ENCODE data around the gene LAGE3. TPM values are rescaled to one million over a fixed set of nuclear protein-coding genes. Genes with fewer than 3 reads are reported as not detected.

Gene LAGE3
- total and polyA plus RNA-seq, 2 donors, result 7.7 to 33.0 TPM

GRCh38 chrX:154489182-154489581 lies 10.1 kb upstream of the LAGE3 start:
- no peak overlapping the region for H3K27ac ChIP-seq (ENCODE audit: low read depth)
- no peak for DNase-seq (ENCODE audit: extremely low spot score)
- no peaks in the 10 kb centered on the region for H3K4me1 ChIP-seq (ENCODE audit: insufficient read depth)
- 77% methylated on average over 4 of the region's 4 CpGs for WGBS
- no peaks in the 10 kb centered on the region for H3K36me3 ChIP-seq (ENCODE audit: insufficient read depth)
- H3K4me3 ChIP-seq (ENCODE audit: low read depth, low read length), result no peak overlapping the region

- H3K4me3 ChIP-seq (ENCODE audit: low read depth, low read length), result no peak overlapping the region
- H3K27ac ChIP-seq (ENCODE audit: low read depth), result no peak overlapping the region
- no peaks in the 10 kb centered on the region for H3K4me1 ChIP-seq (ENCODE audit: insufficient read depth)
- 89% methylated on average over 20 of the region's 20 CpGs for WGBS
- peaks cover 1% of the 10 kb centered on the region for H3K36me3 ChIP-seq (ENCODE audit: insufficient read depth)
- DNase-seq (ENCODE audit: extremely low spot score), result no peak
These were observed 9.4 kb upstream of the LAGE3 start for GRCh38 chrX:154488336-154489075.

GRCh38 chrX:154487518-154488290 lies 8.6 kb upstream of the LAGE3 start:
- Histone ChIP-seq H3K4me3 (ENCODE audit: low read depth, low read length) (no peak overlapping the region), H3K4me1 (ENCODE audit: insufficient read depth) (no peaks in the 10 kb centered on the region), H3K27ac (ENCODE audit: low read depth) (no peak overlapping the region), H3K36me3 (ENCODE audit: insufficient read depth) (peaks cover 1% of the 10 kb centered on the region)
- no peak for DNase-seq (ENCODE audit: extremely low spot score)
- WGBS, result 90% methylated on average over 28 of the region's 28 CpGs

GRCh38 chrX:154486396-154487207 lies 7.5 kb upstream of the LAGE3 start, which contains the start of gene UBL4A:
Gene UBL4A (minus strand): TSS chrX:154486615. CDS start chrX:154486584, 31 bp downstream.
- Histone ChIP-seq H3K4me1 (ENCODE audit: insufficient read depth) (no peaks in the 10 kb centered on the region), H3K36me3 (ENCODE audit: insufficient read depth) (peaks cover 1% of the 10 kb centered on the region), H3K27ac (ENCODE audit: low read depth) (peak within 1 kb of the TSS; percentile 85), H3K4me3 (ENCODE audit: low read depth, low read length) (peak within 1 kb of the TSS; percentile 76)
- DNase-seq (ENCODE audit: extremely low spot score), result no peak
- under 1% methylated on average over 77 of the region's 95 CpGs for WGBS

GRCh38 chrX:154486052-154486395 lies 6.9 kb upstream of the LAGE3 start:
- peak overlapping the region; percentile 76 for H3K4me3 ChIP-seq (ENCODE audit: low read depth, low read length)
- no peaks in the 10 kb centered on the region for H3K4me1 ChIP-seq (ENCODE audit: insufficient read depth)
- peaks cover 1% of the 10 kb centered on the region for H3K36me3 ChIP-seq (ENCODE audit: insufficient read depth)
- peak overlapping the region; percentile 85 for H3K27ac ChIP-seq (ENCODE audit: low read depth)
- DNase-seq (ENCODE audit: extremely low spot score), result no peak
- under 1% methylated on average over 35 of the region's 35 CpGs for WGBS

GRCh38 chrX:154485150-154486051 lies 6.3 kb upstream of the LAGE3 start:
- no peak for DNase-seq (ENCODE audit: extremely low spot score)
- Histone ChIP-seq H3K27ac (ENCODE audit: low read depth) (peak overlapping the region; percentile 85), H3K4me3 (ENCODE audit: low read depth, low read length) (peak overlapping the region; percentile 76), H3K4me1 (ENCODE audit: insufficient read depth) (no peaks in the 10 kb centered on the region), H3K36me3 (ENCODE audit: insufficient read depth) (peaks cover 1% of the 10 kb centered on the region)
- WGBS, result 40% methylated on average over 35 of the region's 35 CpGs

GRCh38 chrX:154484255-154485149 lies 5.4 kb upstream of the LAGE3 start:
- WGBS, result 76% methylated on average over 16 of the region's 16 CpGs
- no peaks in the 10 kb centered on the region for H3K4me1 ChIP-seq (ENCODE audit: insufficient read depth)
- no peak overlapping the region for H3K27ac ChIP-seq (ENCODE audit: low read depth)
- H3K4me3 ChIP-seq (ENCODE audit: low read depth, low read length), result no peak overlapping the region
- peaks cover 1% of the 10 kb centered on the region for H3K36me3 ChIP-seq (ENCODE audit: insufficient read depth)
- no peak for DNase-seq (ENCODE audit: extremely low spot score)

GRCh38 chrX:154483325-154483724 lies 4.2 kb upstream of the LAGE3 start:
- WGBS, result 84% methylated on average over 7 of the region's 7 CpGs

GRCh38 chrX:154482786-154483185 lies 3.7 kb upstream of the LAGE3 start:
- no peak overlapping the region for H3K4me3 ChIP-seq (ENCODE audit: low read depth, low read length)
- no peak overlapping the region for H3K27ac ChIP-seq (ENCODE audit: low read depth)
- peaks cover 1% of the 10 kb centered on the region for H3K36me3 ChIP-seq (ENCODE audit: insufficient read depth)
- DNase-seq (ENCODE audit: extremely low spot score), result no peak
- H3K4me1 ChIP-seq (ENCODE audit: insufficient read depth), result no peaks in the 10 kb centered on the region
- 70% methylated on average over 7 of the region's 7 CpGs for WGBS

More at GRCh38 chrX:154483325-154483724, 4.2 kb upstream of the LAGE3 start:
- Histone ChIP-seq H3K27ac (ENCODE audit: low read depth) (no peak overlapping the region), H3K4me3 (ENCODE audit: low read depth, low read length) (no peak overlapping the region), H3K36me3 (ENCODE audit: insufficient read depth) (peaks cover 1% of the 10 kb centered on the region), H3K4me1 (ENCODE audit: insufficient read depth) (no peaks in the 10 kb centered on the region)
- DNase-seq (ENCODE audit: extremely low spot score), result no peak

- Histone ChIP-seq H3K27ac (ENCODE audit: low read depth) (no peak overlapping the region), H3K4me3 (ENCODE audit: low read depth, low read length) (no peak overlapping the region), H3K36me3 (ENCODE audit: insufficient read depth) (peaks cover 1% of the 10 kb centered on the region), H3K4me1 (ENCODE audit: insufficient read depth) (no peaks in the 10 kb centered on the region)
- 77% methylated on average over 14 of the region's 14 CpGs for WGBS
- DNase-seq (ENCODE audit: extremely low spot score), result no peak
These were observed 3.0 kb upstream of the LAGE3 start for GRCh38 chrX:154481911-154482601.

GRCh38 chrX:154481195-154481594 lies 2.1 kb upstream of the LAGE3 start:
- no peak for DNase-seq (ENCODE audit: extremely low spot score)
- H3K36me3 ChIP-seq (ENCODE audit: insufficient read depth), result peaks cover 1% of the 10 kb centered on the region
- no peak overlapping the region for H3K27ac ChIP-seq (ENCODE audit: low read depth)
- 91% methylated on average over 5 of the region's 5 CpGs for WGBS
- no peak overlapping the region for H3K4me3 ChIP-seq (ENCODE audit: low read depth, low read length)
- H3K4me1 ChIP-seq (ENCODE audit: insufficient read depth), result no peaks in the 10 kb centered on the region

All from urinary bladder (tissue), 4 donors.